COLO829 (cell line): ENCODE measurements around the gene EPS8.

Experiments
- DNase-seq: peaks from one replicate; pipeline ENCODE4 v3.0.0; 2012; ENCODE audit warnings: low spot score

The EPS8 gene

GRCh38 chr12:15602051-15602672 is 187.0 kb downstream of the EPS8 start:
- no peak for DNase-seq

GRCh38 chr12:15601210-15601800 is 187.9 kb downstream of the EPS8 start:
- no peak for DNase-seq

- no peak for DNase-seq
Measured at GRCh38 chr12:15600223-15600935, 188.8 kb downstream of the EPS8 start.

- DNase-seq = no peak
Measured at GRCh38 chr12:15599266-15600037, 189.7 kb downstream of the EPS8 start.

- DNase-seq = no peak
Measured at GRCh38 chr12:15597125-15597830, 191.9 kb downstream of the EPS8 start.

- no peak for DNase-seq
Measured at GRCh38 chr12:15596174-15596573, 193.0 kb downstream of the EPS8 start.

- no peak for DNase-seq
Measured at GRCh38 chr12:15592934-15593333, 196.3 kb downstream of the EPS8 start.

- no peak for DNase-seq
Measured at GRCh38 chr12:15591811-15592210, 197.4 kb downstream of the EPS8 start.

- peak; percentile 94 for DNase-seq
Measured at GRCh38 chr12:15590180-15590826, 198.9 kb downstream of the EPS8 start.

- DNase-seq = no peak
Measured at GRCh38 chr12:15589328-15590032, 199.7 kb downstream of the EPS8 start.

- peak; percentile 43 for DNase-seq
Measured at GRCh38 chr12:15584366-15585041, 204.7 kb downstream of the EPS8 start.

GRCh38 chr12:15583804-15584203 is 205.4 kb downstream of the EPS8 start:
- no peak for DNase-seq

- DNase-seq = no peak
Measured at GRCh38 chr12:15581006-15581405, 208.2 kb downstream of the EPS8 start.

GRCh38 chr12:15580431-15580830 is 208.8 kb downstream of the EPS8 start:
- DNase-seq = no peak

GRCh38 chr12:15575671-15576541 is 213.3 kb downstream of the EPS8 start:
- no peak for DNase-seq

GRCh38 chr12:15574353-15574752 is 214.8 kb downstream of the EPS8 start:
- no peak for DNase-seq
